GM10248 (cell line): ENCODE data around the gene ATP10A.
"Not testable (repeated sequence)": the region's sequence is repeated elsewhere in the genome, so short reads cannot be mapped to it uniquely, and the experiment has no call there.

Experiments used
- CTCF ChIA-PET: fragments of 300-600 bp; sonication (Branson Sonifier 250); formaldehyde crosslinking; extraction: SDS; loops from one replicate; lab custom pipeline; 2021; ENCODE audit warnings: antibody characterized with exemption; lab: Yijun Ruan, JAX
- POLR2A ChIA-PET: fragments of 350-650 bp; sonication (Branson Sonifier 250); formaldehyde crosslinking; extraction: SDS; loops from one replicate; lab custom pipeline; 2020; ENCODE audit warnings: antibody characterized with exemption; lab: Yijun Ruan, JAX
- DNase-seq: peaks from one replicate; pipeline ENCODE4 v3.0.0; 2012; ENCODE audit errors: extremely low spot score
- TF ChIP-seq, protein P1 (sequence below): IDR thresholded peaks from 2 replicates; pipeline ENCODE4 v1.5.1; 2012; ENCODE audit warnings: mild to moderate bottlenecking, low read depth; ENCODE audit errors: extremely low read depth, missing control alignments, control extremely low read depth

ATP10A gene

DNA sequence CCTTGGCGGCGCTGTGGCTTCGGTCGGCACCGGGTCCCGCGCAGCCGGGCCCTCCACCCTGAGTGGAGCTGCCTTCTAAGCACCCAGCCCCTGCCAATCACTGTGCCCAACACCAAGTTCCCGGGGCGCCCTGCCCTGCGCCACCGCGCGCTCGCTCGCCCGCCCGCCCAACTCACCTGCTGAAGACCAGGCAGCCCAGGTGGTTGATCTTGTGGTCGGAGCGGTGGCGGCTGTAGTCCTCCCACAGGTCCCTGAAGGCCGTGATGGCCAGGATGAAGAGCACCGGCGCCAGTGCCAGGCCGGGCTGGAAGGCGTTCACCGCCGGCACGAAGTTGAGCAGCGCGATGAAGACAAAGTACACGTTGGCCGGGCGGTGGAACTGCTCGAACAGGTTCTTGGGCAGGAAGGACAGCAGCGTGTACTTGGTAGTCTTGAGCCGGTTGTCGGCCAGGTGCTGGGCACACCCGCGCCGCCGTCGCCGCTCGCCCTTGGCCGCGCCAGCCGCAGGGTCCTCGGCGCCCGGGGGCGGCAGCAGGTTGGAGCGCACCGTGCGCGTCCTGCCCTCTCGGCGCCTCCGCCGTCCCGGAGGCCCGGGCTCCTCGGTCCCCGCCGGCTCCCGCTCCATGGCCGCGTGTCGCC lies 536 bp downstream of the ATP10A start:
- no peak for DNase-seq
- TF ChIP-seq, protein P1, sequence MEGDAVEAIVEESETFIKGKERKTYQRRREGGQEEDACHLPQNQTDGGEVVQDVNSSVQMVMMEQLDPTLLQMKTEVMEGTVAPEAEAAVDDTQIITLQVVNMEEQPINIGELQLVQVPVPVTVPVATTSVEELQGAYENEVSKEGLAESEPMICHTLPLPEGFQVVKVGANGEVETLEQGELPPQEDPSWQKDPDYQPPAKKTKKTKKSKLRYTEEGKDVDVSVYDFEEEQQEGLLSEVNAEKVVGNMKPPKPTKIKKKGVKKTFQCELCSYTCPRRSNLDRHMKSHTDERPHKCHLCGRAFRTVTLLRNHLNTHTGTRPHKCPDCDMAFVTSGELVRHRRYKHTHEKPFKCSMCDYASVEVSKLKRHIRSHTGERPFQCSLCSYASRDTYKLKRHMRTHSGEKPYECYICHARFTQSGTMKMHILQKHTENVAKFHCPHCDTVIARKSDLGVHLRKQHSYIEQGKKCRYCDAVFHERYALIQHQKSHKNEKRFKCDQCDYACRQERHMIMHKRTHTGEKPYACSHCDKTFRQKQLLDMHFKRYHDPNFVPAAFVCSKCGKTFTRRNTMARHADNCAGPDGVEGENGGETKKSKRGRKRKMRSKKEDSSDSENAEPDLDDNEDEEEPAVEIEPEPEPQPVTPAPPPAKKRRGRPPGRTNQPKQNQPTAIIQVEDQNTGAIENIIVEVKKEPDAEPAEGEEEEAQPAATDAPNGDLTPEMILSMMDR: no peak
- ChIA-PET CTCF (no interaction called here), POLR2A (no interaction called here)

DNA sequence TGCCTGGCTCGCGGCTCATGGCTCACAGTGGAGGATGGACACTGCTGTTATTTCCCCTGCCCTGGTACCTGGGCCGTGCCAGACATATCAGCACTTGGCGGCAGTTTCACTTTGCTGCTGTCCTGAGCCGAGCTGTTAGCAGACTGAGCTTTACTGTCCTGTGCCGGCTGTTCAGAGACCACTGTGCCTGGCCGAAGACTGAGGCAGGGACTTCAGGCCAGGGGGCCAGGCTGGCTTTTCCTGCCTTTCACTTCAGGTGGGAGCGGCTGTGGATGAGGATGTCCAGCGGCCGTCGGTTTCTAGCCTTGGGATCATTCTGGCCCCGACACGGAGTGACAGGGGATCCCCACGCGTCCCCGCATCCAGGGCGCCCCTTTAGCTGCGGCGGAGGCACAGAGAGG lies 1.1 kb downstream of the ATP10A start:
- DNase-seq: no peak
- TF ChIP-seq, protein P1: no peak
- ChIA-PET CTCF (no interaction called here), POLR2A (no interaction called here)

DNA sequence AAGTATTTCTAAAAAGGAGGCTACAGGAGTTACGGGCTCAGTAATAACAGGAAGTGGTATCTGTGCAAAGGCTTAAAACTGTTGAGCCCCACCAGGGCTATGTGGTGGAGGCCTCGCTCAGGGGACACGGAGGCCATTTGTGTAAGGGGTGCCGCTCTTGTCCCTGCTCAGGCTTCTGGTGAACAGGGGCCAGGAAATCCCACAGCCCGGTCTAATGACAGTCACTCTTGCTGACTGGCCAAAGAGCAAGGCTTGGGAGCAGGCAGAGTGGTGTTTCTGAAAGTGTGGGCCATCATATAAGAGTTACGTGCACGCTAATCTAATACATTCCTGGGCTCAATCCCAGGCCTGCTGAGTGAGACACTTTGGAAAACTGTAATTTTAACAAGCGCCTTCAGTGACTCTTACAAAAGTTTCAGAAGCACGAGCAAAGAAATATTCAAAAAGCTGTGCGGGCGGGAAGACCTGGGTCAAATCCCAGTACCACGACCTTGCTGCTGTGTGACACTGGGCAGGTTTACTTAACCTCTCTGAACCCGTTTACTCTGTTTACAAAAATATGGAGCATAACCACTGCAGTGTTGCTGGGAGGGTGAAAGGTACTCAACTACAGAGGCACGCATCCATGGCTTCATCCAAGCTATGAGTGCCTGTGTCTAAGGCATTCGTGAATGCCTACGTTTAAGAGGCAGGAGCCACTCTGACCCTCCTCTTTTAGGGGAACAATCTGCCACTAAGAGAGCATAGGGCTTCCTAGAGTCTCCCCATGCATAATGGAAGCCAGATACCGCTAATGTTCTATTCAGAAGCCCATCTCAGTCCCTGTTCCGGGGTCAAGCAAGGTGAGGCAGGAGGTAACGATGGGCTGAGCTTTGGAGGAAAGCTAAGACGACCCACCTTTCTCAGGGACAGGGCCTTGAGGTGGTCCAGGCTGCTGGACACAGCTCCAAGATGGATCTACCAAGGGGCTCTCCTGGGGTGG lies 2.0 kb downstream of the ATP10A start:
- CTCF ChIA-PET: no interaction called here
- DNase-seq: no peak
- POLR2A ChIA-PET: no interaction called here
- TF ChIP-seq, protein P1: no peak

DNA sequence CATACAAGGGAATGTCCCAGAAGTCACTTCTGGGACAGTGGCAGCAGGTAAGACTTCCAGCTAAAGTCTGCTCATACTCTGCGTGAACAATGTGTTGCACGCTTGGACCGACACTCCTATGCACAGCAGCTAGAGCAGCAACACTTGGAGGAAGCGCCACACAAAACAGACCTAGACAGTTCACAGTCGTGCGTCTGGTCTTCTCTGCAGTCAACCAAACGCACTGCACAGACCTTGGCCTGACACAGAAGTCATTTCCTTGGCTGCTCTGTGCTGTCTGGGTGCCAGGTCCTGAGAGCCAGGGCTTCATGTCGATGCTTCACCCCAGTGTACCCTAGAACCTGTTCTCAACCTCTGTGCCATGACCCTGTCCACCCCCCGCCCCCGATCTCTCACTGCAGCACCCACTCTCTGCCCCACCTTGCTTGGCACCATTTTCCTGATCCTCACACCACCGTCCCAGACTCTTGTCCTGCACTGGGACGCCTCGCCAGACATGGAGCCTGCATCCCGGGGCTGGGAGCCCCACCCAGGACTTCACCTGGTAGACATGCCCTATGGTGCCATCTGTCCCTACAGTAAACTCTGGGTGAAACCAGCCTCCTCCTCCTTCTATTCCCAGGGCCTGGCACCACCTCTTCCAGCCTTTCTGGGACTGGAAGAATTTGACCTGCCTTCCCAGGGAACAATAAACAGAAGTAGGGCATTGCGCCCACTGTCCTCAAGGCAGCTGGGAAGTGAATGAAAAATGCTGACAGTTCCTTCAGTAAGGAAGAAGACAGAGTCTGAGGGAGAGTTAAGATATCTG lies 3.1 kb downstream of the ATP10A start:
- CTCF ChIA-PET: no interaction called here
- DNase-seq: no peak
- POLR2A ChIA-PET: no interaction called here
- TF ChIP-seq, protein P1: no peak

DNA sequence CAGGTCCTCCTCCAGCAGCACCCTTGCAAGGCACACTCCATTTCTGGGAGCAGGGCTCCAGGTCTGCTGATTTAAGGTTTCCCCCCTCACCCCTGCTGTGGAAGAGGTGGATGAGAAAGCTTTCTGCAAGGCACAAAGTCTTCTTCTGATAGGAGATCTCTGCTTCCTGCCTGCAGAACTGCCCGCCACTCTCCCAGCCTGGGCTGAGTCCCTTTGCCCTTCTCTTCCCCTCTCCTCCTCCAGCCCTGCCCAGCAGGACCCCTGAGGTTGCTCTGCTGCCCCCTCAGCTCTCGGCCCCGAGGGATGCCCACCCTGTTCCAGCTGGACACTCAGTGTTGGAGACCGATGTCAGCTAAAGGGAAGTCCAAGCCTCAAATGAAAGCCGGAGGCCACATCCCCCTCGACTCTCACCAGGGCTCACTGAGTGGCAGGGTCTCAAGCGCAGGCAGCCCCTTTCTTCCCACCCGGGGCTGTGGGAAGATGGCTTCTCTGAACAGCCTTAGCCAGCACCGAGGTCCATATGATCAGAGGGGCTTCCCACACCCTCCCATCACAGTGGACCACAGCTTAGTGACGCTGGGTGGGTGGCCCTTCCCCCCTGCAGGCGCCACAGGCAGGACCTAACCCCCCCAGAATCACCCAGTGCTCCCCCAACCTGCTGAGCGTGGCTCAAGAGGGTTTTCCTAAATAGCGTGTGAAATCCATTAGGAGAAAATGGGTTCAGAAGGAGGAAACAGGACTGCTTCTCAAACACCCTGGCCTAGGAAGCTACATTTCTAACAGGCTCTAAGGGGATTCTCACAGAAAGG lies 4.0 kb downstream of the ATP10A start:
- CTCF ChIA-PET: no interaction called here

DNA sequence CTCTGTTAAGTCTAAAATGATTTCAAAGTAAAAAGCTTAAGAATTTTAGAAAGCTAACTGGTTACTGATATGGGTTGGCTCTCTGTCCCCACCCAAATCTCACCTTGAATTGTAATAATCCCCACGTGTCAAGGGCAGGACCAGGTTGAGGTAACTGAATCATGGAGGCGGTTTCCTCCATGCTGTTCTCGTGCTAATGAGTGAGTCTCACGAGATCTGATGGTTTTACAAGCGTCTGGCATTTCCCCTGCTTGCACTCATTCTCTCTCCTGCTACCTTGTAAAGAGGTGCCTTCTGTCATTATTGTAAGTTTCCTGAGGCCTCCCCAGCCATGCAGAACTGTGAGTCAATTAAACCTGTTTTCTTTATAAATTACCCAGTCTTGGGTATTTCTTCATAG lies 7.1 kb downstream of the ATP10A start:
- DNase-seq, POLR2A ChIA-PET, CTCF ChIA-PET: not testable (repeated sequence)

More for the DNA sequence above, 4.0 kb downstream of the ATP10A start:
- no peak for DNase-seq
- POLR2A ChIA-PET: no interaction called here
- TF ChIP-seq, protein P1: no peak
